Fibroblast of mammary gland (primary cell): ENCODE data around the gene ARL8B.
A peak's percentile ranks its signal among the peaks of the same experiment; 100 is the strongest.
"Not testable (repeated sequence)": the region's sequence is repeated elsewhere in the genome, so short reads cannot be mapped to it uniquely, and the experiment has no call there.

Experiments used
- DNase-seq: peaks from one replicate; pipeline ENCODE4 v3.0.0-alpha.2; 2010; ENCODE audit warnings: low read depth
- H3K4me3 ChIP-seq: 2 replicates; pipeline ENCODE4 v1.5.1; 2011; ENCODE audit warnings: low read depth, mild to moderate bottlenecking, low read length, moderate library complexity; ENCODE audit not compliant: control insufficient read depth
- TF ChIP-seq, protein P1 (sequence below): conservative IDR thresholded peaks from 2 replicates; pipeline ENCODE4 v1.5.1; 2011; ENCODE audit warnings: low read depth, low read length, inconsistent platforms; ENCODE audit not compliant: control insufficient read depth, insufficient read depth

ARL8B gene

GRCh38 chr3:5095886-5096285 is 26.2 kb upstream of the ARL8B start:
- TF ChIP-seq, protein P1, sequence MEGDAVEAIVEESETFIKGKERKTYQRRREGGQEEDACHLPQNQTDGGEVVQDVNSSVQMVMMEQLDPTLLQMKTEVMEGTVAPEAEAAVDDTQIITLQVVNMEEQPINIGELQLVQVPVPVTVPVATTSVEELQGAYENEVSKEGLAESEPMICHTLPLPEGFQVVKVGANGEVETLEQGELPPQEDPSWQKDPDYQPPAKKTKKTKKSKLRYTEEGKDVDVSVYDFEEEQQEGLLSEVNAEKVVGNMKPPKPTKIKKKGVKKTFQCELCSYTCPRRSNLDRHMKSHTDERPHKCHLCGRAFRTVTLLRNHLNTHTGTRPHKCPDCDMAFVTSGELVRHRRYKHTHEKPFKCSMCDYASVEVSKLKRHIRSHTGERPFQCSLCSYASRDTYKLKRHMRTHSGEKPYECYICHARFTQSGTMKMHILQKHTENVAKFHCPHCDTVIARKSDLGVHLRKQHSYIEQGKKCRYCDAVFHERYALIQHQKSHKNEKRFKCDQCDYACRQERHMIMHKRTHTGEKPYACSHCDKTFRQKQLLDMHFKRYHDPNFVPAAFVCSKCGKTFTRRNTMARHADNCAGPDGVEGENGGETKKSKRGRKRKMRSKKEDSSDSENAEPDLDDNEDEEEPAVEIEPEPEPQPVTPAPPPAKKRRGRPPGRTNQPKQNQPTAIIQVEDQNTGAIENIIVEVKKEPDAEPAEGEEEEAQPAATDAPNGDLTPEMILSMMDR, result no peak
- DNase-seq, result peak; percentile 28
- peak overlapping the region; percentile 7 for H3K4me3 ChIP-seq

DNA sequence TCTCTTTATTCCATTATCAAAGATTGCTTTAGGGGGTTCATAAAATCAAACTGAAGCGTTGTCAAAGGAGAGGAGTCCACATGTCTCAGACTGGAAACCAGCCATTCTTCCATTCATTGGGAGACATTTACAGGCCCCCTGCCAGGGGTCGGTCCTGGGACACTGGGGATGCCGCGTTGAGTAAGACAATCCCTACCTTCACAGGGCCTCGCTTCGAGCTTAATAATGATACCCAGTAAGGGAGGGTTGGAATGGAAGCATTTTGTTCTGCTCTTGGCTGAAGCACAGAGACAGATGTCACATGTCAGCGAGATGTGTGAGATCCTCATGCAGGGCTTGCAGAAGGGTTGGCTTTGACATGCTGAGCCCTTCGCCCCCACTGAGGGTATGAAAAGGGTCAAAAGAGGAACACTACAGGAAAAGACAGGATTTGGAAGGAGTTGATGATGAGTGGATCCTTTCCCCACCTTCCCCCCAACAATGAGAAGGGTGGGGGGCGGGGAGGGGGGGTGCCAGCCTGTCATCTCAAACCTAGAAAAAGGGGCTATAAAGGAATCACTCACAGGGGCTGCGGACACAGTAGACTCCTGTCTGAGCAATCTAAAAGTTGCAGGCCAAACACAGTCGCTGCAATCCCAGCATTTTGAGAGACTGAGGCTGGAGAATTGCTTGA is 25.6 kb upstream of the ARL8B start:
- TF ChIP-seq, protein P1, result no peak
- no peak overlapping the region for H3K4me3 ChIP-seq
- DNase-seq, result no peak

- no peak for DNase-seq
- no peak overlapping the region for H3K4me3 ChIP-seq
- TF ChIP-seq, protein P1, result no peak
These were observed 23.7 kb upstream of the ARL8B start for GRCh38 chr3:5098346-5098745.

- TF ChIP-seq, protein P1, result no peak
- no peak for DNase-seq
- no peak overlapping the region for H3K4me3 ChIP-seq
These were observed 19.6 kb upstream of the ARL8B start for GRCh38 chr3:5102532-5102931.

GRCh38 chr3:5103743-5104142 is 18.3 kb upstream of the ARL8B start:
- DNase-seq, result no peak
- H3K4me3 ChIP-seq, result no peak overlapping the region
- TF ChIP-seq, protein P1, result no peak

GRCh38 chr3:5105050-5105449 is 17.0 kb upstream of the ARL8B start:
- H3K4me3 ChIP-seq, result no peak overlapping the region
- DNase-seq, result no peak
- TF ChIP-seq, protein P1, result no peak

- not testable (repeated sequence) for DNase-seq, H3K4me3 ChIP-seq
These were observed 15.7 kb upstream of the ARL8B start for GRCh38 chr3:5106371-5106770.

GRCh38 chr3:5106933-5107334 is 15.2 kb upstream of the ARL8B start:
- H3K4me3 ChIP-seq, DNase-seq: not testable (repeated sequence)
